GM12801 (cell line): Measurements from ENCODE around the gene DOCK8.

ENCODE experiments used
- TF ChIP-seq, protein P1 (sequence below): IDR thresholded peaks from one replicate; pipeline ENCODE4 v1.5.1; 2011; ENCODE audit warnings: control low read depth; ENCODE audit not compliant: insufficient read length; ENCODE audit errors: extremely low read depth

Gene DOCK8

DNA sequence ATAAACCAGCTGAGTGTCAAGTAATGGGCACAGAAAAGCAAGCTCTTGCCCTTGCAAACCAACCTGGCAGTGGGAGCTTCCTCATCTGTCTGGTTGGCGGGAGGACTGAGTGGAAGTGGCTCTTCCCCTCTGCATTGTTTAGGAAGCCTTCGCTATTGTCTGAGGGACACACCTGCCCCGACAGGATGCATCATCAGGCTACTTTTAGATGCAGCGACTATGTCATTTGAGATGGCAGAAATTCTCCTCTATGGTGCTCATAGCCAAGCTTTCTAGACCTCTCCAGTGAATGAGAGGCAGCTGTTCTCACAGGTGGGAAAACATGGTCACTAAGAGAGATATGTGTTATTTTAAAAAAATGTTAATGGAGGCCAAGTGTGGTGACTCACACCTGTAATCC is 104.0 kb downstream of the DOCK8 start:
- TF ChIP-seq, protein P1, sequence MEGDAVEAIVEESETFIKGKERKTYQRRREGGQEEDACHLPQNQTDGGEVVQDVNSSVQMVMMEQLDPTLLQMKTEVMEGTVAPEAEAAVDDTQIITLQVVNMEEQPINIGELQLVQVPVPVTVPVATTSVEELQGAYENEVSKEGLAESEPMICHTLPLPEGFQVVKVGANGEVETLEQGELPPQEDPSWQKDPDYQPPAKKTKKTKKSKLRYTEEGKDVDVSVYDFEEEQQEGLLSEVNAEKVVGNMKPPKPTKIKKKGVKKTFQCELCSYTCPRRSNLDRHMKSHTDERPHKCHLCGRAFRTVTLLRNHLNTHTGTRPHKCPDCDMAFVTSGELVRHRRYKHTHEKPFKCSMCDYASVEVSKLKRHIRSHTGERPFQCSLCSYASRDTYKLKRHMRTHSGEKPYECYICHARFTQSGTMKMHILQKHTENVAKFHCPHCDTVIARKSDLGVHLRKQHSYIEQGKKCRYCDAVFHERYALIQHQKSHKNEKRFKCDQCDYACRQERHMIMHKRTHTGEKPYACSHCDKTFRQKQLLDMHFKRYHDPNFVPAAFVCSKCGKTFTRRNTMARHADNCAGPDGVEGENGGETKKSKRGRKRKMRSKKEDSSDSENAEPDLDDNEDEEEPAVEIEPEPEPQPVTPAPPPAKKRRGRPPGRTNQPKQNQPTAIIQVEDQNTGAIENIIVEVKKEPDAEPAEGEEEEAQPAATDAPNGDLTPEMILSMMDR: no peak

GRCh38 chr9:324971-325370 is 110.3 kb downstream of the DOCK8 start:
- TF ChIP-seq, protein P1: no peak

GRCh38 chr9:326667-327066 is 112.0 kb downstream of the DOCK8 start:
- TF ChIP-seq, protein P1: no peak

DNA sequence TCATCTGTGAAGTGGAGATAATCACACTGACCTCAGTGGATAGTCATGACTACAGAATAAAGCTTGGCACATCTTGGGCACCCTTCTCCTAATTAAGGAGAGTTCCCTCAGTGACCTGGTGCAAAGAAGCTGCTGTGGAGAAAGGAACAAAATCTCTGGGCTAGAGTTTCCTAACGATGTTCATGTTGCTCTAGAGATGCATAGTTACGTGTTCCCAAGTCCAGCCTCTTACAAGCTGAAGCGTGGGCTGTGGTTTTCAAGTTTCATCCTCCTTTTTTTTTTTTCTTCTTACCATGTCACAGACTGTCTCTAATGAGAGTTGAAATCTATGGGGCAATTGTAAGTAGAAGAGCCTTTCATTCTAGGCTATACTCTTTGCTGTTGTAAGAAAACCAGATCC is 113.8 kb downstream of the DOCK8 start:
- TF ChIP-seq, protein P1: no peak

- TF ChIP-seq, protein P1: no peak
Observed at GRCh38 chr9:331197-331596, 116.5 kb downstream of the DOCK8 start.

DNA sequence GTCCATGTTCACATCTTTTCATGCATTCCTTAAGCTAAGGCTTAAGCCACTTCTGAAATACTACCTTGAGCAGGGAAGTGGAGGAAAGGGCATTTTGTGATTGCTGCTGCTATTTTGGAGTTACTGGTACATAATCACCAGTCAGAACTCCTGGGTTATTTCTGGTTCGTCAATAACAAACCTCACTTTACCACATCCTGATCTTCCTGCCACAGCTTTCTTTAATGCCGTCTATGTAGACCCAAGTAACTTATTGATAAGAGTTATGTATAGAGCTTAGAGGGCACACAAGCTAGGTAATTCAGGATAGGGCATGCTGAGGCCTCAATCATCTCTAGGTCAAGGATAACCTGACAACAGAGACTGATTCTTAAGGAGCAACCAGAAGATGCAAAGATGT is 120.7 kb downstream of the DOCK8 start:
- TF ChIP-seq, protein P1: no peak

GRCh38 chr9:336039-336438 is 121.4 kb downstream of the DOCK8 start:
- TF ChIP-seq, protein P1: no peak

GRCh38 chr9:338602-339001 is 123.9 kb downstream of the DOCK8 start:
- TF ChIP-seq, protein P1: no peak
